ENCODE results near the gene TTC21A. TPM values are rescaled to one million over a fixed set of nuclear protein-coding genes. Genes with fewer than 3 reads are reported as not detected.

TTC21A gene
- total RNA-seq, 5 donors from 2014 or later (not counting 1 experiment from before 2014, with no cell fraction given), result 3.5 to 12.4 (median 5.4) TPM

GRCh38 chr3:39140341-39140971 lies 33.0 kb downstream of the TTC21A start:
- Mint-ChIP-seq H3K9me3 (no peaks in the 10 kb centered on the region), H3K27ac (peak overlapping the region; percentile 10 to 76), H3K4me3 (no peak overlapping the region), H3K36me3 (peaks cover 41% of the 10 kb centered on the region), H3K4me1 (peaks cover 17 to 30% (median 26%) of the 10 kb centered on the region in 3 donors), H3K27me3 (no peaks in the 10 kb centered on the region)
- CTCF ChIA-PET, result no interaction called here
- no peak overlapping the region for H3K27ac ChIP-seq (ENCODE audit: low read length)
- WGBS (ENCODE audit: insufficient coverage), result 100% methylated on average over 2 of the region's 2 CpGs
- POLR2A ChIA-PET, result interaction anchor here (0.8 to 1.4 kb wide), 3 partner anchors 9 to 32 kb away, joined by 3 to 4 read pairs (median 3); partner anchors contain the start of genes GORASP1 (in 1 of the 2) and TTC21A (in 1 of the 2)
- no peaks in the 10 kb centered on the region for H3K9me3 ChIP-seq
- peaks cover 0 to 11% of the 10 kb centered on the region in 2 experiments for H3K4me1 ChIP-seq (ENCODE audit: control insufficient read depth in 1 of 2, extremely low read depth in 1 of 2, insufficient read depth in 2 of 2, low read length in 2 of 2)
- H3K4me3 ChIP-seq (ENCODE audit: control insufficient read depth in 1 of 2, extremely low read depth in 1 of 2, low read length in 1 of 2), result no peak overlapping the region
- DNase-seq (no peak), ATAC-seq (replicated peaks in 1 of 4) (no peak)
- H3K27me3 ChIP-seq (replicated peaks in 1 of 2; ENCODE audit: control insufficient read depth in 2 of 2, extremely low read depth in 1 of 2, insufficient read depth in 2 of 2, low read length in 1 of 2), result no peaks in the 10 kb centered on the region
- H3K36me3 ChIP-seq (ENCODE audit: control insufficient read depth in 2 of 2, extremely low read depth in 1 of 2, insufficient read depth in 1 of 2, low read length in 1 of 2), result peaks cover 25 to 55% of the 10 kb centered on the region in 2 donors

GRCh38 chr3:39141171-39141995 lies 33.9 kb downstream of the TTC21A start:
- H3K36me3 Mint-ChIP-seq, result peaks cover 50% of the 10 kb centered on the region
- no peaks in the 10 kb centered on the region for H3K9me3 Mint-ChIP-seq
- H3K27ac Mint-ChIP-seq, result peak overlapping the region; percentile 10 to 76
- peaks cover 25 to 36% (median 34%) of the 10 kb centered on the region in 3 donors for H3K4me1 Mint-ChIP-seq
- WGBS (ENCODE audit: insufficient coverage), result no CpG with 5 or more reads among the region's 4 CpGs
- Histone ChIP-seq H3K36me3 (ENCODE audit: control insufficient read depth in 2 of 2, extremely low read depth in 1 of 2, insufficient read depth in 1 of 2, low read length in 1 of 2) (peaks cover 25 to 64% of the 10 kb centered on the region in 2 donors), H3K27me3 (replicated peaks in 1 of 2; ENCODE audit: control insufficient read depth in 2 of 2, extremely low read depth in 1 of 2, insufficient read depth in 2 of 2, low read length in 1 of 2) (no peaks in the 10 kb centered on the region), H3K27ac (ENCODE audit: low read length) (peak overlapping the region; percentile 7), H3K4me1 (ENCODE audit: control insufficient read depth in 1 of 2, extremely low read depth in 1 of 2, insufficient read depth in 2 of 2, low read length in 2 of 2) (peaks cover 0 to 16% of the 10 kb centered on the region in 2 experiments), H3K4me3 (ENCODE audit: control insufficient read depth in 1 of 2, extremely low read depth in 1 of 2, low read length in 1 of 2) (no peak overlapping the region), H3K9me3 (no peaks in the 10 kb centered on the region)
- no peaks in the 10 kb centered on the region for H3K27me3 Mint-ChIP-seq
- ChIA-PET POLR2A (interaction anchor here (0.6 to 1.4 kb wide), 7 partner anchors 8 to 243 kb away, joined by 3 to 7 read pairs (median 3); partner anchors contain the start of genes GORASP1 (in 1 of the 2) and TTC21A (in 1 of the 2)), CTCF (no interaction called here)
- DNase-seq, result no peak
- ATAC-seq (replicated peaks in 1 of 4), result peak in 2 of 4 experiments; percentile 4 to 6
- H3K4me3 Mint-ChIP-seq, result no peak overlapping the region

- WGBS (ENCODE audit: insufficient coverage), result no CpG with 5 or more reads among the region's 5 CpGs
- Mint-ChIP-seq H3K36me3 (peaks cover 52% of the 10 kb centered on the region), H3K27me3 (no peaks in the 10 kb centered on the region), H3K4me3 (no peak overlapping the region), H3K9me3 (no peaks in the 10 kb centered on the region), H3K4me1 (peaks cover 32 to 41% (median 37%) of the 10 kb centered on the region in 3 donors), H3K27ac (peak overlapping the region in 1 of 2 donors; percentile 76)
- CTCF ChIA-PET, result no interaction called here
- no peak overlapping the region for H3K27ac ChIP-seq (ENCODE audit: low read length)
- H3K36me3 ChIP-seq (ENCODE audit: control insufficient read depth in 2 of 2, extremely low read depth in 1 of 2, insufficient read depth in 1 of 2, low read length in 1 of 2), result peaks cover 25 to 66% of the 10 kb centered on the region in 2 donors
- no peaks in the 10 kb centered on the region for H3K27me3 ChIP-seq (replicated peaks in 1 of 2; ENCODE audit: control insufficient read depth in 2 of 2, extremely low read depth in 1 of 2, insufficient read depth in 2 of 2, low read length in 1 of 2)
- no peak for DNase-seq
- ATAC-seq (replicated peaks in 1 of 4), result no peak
- H3K4me1 ChIP-seq (ENCODE audit: control insufficient read depth in 1 of 2, extremely low read depth in 1 of 2, insufficient read depth in 2 of 2, low read length in 2 of 2), result peaks cover 2 to 23% of the 10 kb centered on the region in 2 experiments
- no peaks in the 10 kb centered on the region for H3K9me3 ChIP-seq
- H3K4me3 ChIP-seq (ENCODE audit: control insufficient read depth in 1 of 2, extremely low read depth in 1 of 2, low read length in 1 of 2), result no peak overlapping the region
- POLR2A ChIA-PET, result interaction anchor here in 1 of 2 donors (0.6 to 0.9 kb wide), 5 partner anchors 10 to 243 kb away, joined by 3 to 7 read pairs (median 3); no protein-coding TSS in a partner anchor
Observed at GRCh38 chr3:39142067-39142466, 34.6 kb downstream of the TTC21A start.

GRCh38 chr3:39143051-39143885 lies 35.8 kb downstream of the TTC21A start:
- peaks cover 42 to 53% (median 44%) of the 10 kb centered on the region in 3 donors for H3K4me1 Mint-ChIP-seq
- Histone ChIP-seq H3K4me1 (ENCODE audit: control insufficient read depth in 1 of 2, extremely low read depth in 1 of 2, insufficient read depth in 2 of 2, low read length in 2 of 2) (peaks cover 10 to 35% of the 10 kb centered on the region in 2 experiments), H3K36me3 (ENCODE audit: control insufficient read depth in 2 of 2, extremely low read depth in 1 of 2, insufficient read depth in 1 of 2, low read length in 1 of 2) (peaks cover 25 to 66% of the 10 kb centered on the region in 2 donors), H3K4me3 (ENCODE audit: control insufficient read depth in 1 of 2, extremely low read depth in 1 of 2, low read length in 1 of 2) (no peak overlapping the region), H3K9me3 (no peaks in the 10 kb centered on the region), H3K27me3 (replicated peaks in 1 of 2; ENCODE audit: control insufficient read depth in 2 of 2, extremely low read depth in 1 of 2, insufficient read depth in 2 of 2, low read length in 1 of 2) (no peaks in the 10 kb centered on the region), H3K27ac (ENCODE audit: low read length) (no peak overlapping the region)
- ATAC-seq (replicated peaks in 1 of 4) (no peak), DNase-seq (no peak)
- CTCF ChIA-PET, result interaction anchor here (0.8 to 1.2 kb wide), 2 partner anchors 16 to 145 kb away, joined by 3 to 6 read pairs; no protein-coding TSS in a partner anchor
- POLR2A ChIA-PET, result interaction anchor here in 1 of 2 donors (0.5 to 0.6 kb wide), 2 partner anchors 15 to 260 kb away, joined by 4 to 7 read pairs; no protein-coding TSS in a partner anchor
- WGBS (ENCODE audit: insufficient coverage), result 93% methylated on average over 10 of the region's 14 CpGs
- peaks cover 48% of the 10 kb centered on the region for H3K36me3 Mint-ChIP-seq
- H3K27me3 Mint-ChIP-seq, result no peaks in the 10 kb centered on the region
- H3K9me3 Mint-ChIP-seq, result no peaks in the 10 kb centered on the region
- peak overlapping the region in 1 of 2 donors; percentile 58 for H3K27ac Mint-ChIP-seq
- H3K4me3 Mint-ChIP-seq, result no peak overlapping the region

- WGBS (ENCODE audit: insufficient coverage), result 95% methylated on average over 18 of the region's 20 CpGs
- POLR2A ChIA-PET, result interaction anchor here in 1 of 2 donors (0.8 kb wide), 1 partner anchor 14 kb away, joined by 3 read pairs; no protein-coding TSS in a partner anchor
- Histone ChIP-seq H3K27me3 (replicated peaks in 1 of 2; ENCODE audit: control insufficient read depth in 2 of 2, extremely low read depth in 1 of 2, insufficient read depth in 2 of 2, low read length in 1 of 2) (no peaks in the 10 kb centered on the region), H3K27ac (ENCODE audit: low read length) (no peak overlapping the region), H3K4me3 (ENCODE audit: control insufficient read depth in 1 of 2, extremely low read depth in 1 of 2, low read length in 1 of 2) (no peak overlapping the region), H3K4me1 (ENCODE audit: control insufficient read depth in 1 of 2, extremely low read depth in 1 of 2, insufficient read depth in 2 of 2, low read length in 2 of 2) (peaks cover 17 to 44% of the 10 kb centered on the region in 2 experiments), H3K9me3 (no peaks in the 10 kb centered on the region), H3K36me3 (ENCODE audit: control insufficient read depth in 2 of 2, extremely low read depth in 1 of 2, insufficient read depth in 1 of 2, low read length in 1 of 2) (peaks cover 22 to 66% of the 10 kb centered on the region in 2 donors)
- H3K4me3 Mint-ChIP-seq, result no peak overlapping the region
- no peaks in the 10 kb centered on the region for H3K27me3 Mint-ChIP-seq
- peak overlapping the region in 1 of 2 donors; percentile 52 for H3K27ac Mint-ChIP-seq
- H3K36me3 Mint-ChIP-seq, result peaks cover 46% of the 10 kb centered on the region
- peaks cover 52 to 58% (median 53%) of the 10 kb centered on the region in 3 donors for H3K4me1 Mint-ChIP-seq
- ATAC-seq (replicated peaks in 1 of 4) (no peak), DNase-seq (no peak)
- H3K9me3 Mint-ChIP-seq, result no peaks in the 10 kb centered on the region
- CTCF ChIA-PET, result interaction anchor here in 1 of 2 donors (1.2 kb wide), 1 partner anchor 17 kb away, joined by 6 read pairs; no protein-coding TSS in a partner anchor
Observed at GRCh38 chr3:39144095-39144747, 36.7 kb downstream of the TTC21A start.

All from T-cell (primary cell).